Measurements from ENCODE around the gene RBM20.

Gene RBM20

DNA sequence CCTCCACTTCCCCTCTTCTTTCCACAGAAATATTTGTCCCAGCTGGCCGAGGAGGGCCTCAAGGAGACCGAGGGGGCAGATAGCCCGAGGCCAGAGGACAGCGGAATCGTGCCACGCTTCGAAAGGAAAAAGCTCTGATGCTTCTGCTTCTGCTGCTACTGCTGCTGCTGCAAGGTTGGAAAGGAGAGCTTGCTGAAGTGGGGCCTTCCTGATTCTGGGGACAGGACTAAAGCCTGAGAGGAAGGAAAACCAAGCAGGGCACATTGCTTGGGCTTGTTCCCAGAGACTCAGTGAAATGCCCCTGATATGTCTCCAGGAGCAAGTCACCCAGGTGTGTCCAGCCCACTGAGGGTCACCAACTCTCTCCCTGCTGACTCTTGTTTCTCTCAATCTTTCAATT, 191.7 kb downstream of the RBM20 start:
- DNase-seq (ENCODE audit: low spot score), result no peak

DNA sequence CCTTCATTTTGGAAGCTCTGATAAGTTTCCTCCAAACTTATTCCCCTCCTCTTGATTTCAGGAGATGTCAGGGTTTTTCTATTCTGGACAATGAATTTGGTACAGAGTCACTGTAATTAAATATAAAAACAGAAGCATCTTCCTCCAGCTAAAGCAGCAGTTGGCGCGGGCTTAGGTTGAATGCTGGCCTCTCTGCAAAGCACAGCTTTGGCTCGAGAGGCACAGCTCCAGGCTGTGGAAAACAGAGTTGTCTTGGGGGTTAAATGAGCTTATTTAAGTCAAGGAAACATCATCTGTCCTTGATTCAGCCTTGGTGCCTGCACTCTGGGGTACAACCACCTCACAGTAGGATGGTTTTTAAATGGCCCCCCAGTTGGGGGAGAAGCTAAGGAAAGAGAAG, 192.6 kb downstream of the RBM20 start:
- DNase-seq (ENCODE audit: low spot score), result no peak

DNA sequence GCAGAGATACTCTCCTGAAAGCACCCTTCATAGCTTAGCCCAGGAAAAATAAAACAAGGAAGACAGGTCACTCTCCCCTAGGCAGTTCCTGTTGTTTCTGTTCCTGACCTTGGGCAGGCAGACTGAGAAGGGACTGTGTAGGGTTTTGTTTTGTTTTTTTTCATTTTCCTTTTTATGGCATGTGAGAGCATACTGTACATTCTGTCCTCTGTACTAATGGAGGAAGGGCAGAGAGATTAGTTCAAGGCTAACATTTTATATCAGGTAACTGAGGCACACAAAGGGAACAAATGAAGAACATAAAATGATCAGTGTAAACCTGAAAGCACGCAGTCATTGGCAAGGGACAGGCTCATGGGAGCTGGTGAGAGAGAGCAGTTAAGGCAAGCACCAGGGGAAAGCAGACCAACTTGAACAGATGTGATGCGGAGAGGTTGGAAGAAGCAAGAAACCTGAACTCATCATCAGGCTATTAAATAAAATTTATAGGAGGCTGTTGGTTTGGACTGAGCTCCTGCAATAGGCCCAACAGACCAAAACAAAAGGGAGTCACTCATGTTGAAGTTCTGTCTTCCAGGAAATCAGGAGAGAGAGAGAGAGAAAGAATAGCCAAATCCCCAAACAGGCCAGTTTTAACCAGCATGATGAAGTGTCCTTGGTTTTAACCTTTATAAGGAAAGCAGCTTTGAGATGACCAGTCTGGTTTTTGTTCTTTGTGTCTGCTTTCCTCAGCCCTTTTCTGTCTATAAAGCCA, 193.5 kb downstream of the RBM20 start:
- no peak for DNase-seq (ENCODE audit: low spot score)

DNA sequence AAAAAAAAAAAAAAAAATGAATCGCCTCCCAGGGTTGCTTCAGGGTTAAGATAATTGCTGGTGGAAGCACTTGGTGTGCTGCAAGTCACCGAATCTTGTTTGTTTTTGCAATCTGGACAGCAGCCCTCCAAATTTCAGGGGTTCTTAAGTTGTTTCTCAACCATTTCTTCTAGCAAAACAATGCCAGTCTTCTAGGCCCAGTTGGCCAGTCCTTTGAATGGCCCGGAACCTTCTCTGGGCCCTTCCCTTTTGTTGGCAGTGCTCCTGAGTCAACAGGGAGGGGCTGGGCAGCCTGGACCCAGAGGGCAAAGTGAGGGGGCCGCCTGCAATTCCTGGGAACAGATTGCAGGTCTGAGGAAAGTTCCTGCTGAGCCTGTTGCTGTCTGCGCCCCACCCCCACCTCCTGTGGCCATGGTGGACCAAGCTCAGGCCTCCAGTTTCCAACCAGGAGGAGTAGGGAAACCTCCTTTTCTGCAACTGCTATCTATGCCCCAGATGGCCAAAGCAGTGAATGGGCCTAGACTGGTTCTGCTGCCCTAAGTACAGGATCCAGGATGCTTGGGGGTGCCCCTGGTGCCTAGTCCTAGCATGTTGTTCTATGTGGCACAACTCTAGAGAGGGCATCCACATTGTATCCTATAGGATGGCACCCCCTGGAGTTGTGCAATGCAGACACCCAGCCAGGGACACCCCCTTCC, 196.2 kb downstream of the RBM20 start:
- no peak for DNase-seq (ENCODE audit: low spot score)

DNA sequence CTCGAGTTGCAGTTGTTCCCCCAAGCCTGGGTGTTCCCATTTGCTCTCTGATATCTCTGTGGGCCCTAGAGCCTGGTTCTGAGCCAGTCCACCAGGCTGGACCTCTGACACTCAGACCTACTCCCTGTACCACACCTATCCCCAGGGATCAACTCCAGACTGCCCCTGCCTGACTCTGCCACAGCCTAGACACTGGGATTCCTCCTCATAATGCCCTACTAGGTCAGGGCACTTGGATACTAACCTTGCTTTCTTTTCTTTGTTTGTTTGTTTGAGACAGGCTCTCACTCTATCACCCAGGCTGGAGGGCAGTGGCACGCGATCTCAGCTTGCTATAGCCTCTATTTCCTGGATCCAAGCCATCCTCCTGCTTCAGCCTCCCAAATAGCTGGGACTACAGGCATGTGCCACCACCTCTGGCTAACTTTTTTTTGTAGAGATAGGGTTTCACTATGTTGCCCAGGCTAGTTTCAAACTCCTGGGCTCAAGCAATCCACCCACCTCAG, 196.8 kb downstream of the RBM20 start:
- DNase-seq (ENCODE audit: low spot score), result no peak

DNA sequence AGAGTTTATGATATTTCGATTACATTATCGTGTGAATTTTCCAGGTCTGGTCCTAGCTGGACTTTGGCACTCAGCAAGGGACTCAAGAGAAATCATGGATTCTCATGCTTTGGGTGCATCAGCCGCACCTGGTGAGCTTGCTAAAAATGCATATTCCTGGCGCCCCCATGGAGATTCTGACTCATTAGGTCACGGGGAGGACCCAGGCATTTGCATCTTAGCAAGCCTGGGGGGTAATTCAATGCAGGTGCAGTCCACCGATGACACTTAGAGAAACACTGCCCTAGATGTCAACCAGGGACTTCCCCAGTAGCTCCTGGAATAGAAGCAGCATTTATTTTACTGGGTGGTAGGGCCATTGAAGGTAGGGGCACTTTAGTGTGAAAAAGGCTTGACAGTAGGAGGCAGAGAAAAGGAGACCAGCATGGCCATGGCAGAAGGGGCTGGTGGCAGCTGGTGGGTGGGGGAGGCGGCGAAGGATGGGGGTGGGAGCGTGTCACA, 197.7 kb downstream of the RBM20 start:
- no peak for DNase-seq (ENCODE audit: low spot score)

DNA sequence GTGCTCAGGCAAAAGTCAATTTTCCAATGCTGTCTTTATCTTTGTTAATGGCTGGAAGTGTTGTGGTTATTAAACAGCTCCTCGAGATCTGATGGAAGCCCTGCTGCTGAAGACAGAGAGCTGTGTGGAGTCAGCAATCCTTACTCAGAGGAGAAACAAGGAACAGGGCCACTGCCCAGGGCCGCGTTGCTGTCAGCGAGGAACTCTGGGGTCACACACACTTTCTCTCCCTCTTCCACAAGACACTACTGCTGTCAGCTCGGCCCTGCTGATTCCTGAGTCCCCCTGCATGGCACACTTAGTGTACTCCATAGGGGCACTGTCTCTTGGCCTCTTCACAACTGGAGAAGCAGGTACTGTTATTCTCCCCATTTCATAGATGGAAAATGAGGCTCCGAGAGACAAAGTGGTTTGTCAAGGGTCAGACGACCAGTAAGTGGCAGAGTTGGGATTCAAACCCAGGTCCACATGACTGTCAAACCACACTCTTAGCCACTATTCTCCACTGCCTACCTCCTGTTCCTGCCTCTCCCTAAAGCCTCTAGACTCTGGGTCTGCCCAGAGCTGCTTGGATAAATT, 198.3 kb downstream of the RBM20 start:
- no peak for DNase-seq (ENCODE audit: low spot score)

DNA sequence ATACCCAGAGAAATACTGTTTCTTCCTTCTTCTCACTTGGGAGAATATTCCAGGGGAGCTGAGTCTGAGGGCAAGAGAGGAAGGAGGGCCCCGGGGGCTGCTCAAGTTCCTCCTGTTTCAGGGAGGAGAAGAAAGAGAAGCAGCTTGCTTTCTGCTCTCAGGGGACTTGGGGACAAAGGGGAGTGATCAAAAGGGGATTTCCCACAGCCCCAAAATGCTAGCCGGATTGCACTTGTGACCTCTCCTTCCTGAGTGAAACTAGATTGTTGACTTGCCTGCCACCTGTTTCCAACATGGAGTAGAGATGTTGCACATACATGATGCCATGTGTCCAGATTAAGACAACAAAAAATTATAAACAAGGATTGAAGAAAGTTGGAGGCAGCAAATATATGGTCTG, 198.9 kb downstream of the RBM20 start:
- DNase-seq (ENCODE audit: low spot score), result no peak

DNA sequence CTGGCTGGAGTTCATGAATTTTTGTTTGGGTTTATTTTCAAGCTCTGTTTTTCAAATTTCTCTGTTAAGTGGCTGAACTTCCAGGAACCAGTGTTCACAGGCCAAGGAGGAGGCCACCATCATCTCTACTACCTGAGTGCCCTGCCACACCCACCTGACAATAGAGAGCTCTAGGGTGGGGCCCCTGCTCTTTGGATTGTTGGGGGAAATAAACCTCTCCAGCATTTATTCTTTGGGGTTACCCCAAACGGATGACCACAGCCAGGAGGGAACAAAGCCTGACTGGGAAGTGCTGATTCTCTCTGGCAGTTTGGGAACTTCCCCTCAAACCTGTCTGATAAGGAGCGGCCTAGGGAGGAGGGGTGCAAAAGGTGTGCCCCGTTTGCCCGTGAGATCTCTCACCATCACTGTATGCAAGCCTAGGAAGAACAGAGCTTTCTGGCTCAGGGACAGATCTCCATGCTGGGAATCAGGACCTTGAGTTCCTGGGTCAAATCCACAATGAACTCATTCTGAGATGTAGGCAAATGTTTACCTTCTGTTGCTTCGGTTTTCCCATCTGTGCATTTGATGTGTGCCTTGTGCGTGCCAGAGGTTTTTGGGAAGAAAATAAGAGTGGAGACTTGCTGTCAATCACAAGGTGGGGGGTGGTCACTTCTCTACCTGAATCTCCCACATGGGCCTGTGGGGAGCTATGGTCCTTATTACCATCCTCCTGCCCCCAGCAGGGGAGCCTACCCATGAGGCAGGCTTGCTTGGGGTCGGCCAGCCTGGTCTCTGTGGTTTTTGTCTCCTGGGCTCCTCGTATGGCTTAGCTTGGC, 199.9 kb downstream of the RBM20 start:
- no peak for DNase-seq (ENCODE audit: low spot score)

DNA sequence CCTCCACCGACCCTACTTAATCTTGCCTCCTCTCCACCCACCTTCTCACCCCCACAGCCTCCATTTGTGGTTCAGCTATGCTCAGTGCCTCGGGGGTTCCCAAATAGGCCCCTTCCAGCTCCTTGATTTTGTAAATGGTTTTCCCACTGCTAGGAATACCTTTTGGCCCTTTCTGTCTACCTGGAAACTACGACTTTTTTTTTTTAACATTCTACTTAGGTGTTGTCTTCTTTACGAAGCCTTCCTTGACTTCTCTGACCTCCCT, 200.4 kb downstream of the RBM20 start:
- no peak for DNase-seq (ENCODE audit: low spot score)

DNA sequence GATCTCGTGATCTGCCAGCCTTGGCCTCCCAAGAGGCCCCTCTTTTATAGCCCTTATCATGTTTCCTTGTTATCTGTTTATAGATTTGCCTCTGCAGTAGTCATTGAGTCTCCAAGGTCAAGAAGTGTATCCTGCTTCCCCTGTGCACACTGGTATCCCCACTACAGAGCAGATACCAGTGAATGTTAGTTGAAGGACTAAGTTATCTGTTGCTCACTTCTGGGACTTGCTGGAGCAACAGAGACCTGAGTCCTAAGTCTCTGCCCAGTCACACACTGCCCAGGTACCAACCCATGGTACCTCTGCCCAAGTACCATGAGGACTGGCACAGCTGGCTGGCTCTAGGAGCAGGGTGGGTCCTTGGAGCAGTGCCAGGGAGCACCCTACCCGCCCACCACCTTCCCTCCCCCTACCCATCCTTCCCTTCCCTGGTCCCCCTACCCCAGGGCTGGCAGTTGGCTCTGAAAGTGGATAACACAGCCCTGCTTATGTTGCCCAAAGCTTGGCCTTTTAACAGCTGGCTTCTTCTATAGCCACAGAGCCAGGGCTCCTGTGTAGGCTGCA, 201.1 kb downstream of the RBM20 start:
- no peak for DNase-seq (ENCODE audit: low spot score)

DNA sequence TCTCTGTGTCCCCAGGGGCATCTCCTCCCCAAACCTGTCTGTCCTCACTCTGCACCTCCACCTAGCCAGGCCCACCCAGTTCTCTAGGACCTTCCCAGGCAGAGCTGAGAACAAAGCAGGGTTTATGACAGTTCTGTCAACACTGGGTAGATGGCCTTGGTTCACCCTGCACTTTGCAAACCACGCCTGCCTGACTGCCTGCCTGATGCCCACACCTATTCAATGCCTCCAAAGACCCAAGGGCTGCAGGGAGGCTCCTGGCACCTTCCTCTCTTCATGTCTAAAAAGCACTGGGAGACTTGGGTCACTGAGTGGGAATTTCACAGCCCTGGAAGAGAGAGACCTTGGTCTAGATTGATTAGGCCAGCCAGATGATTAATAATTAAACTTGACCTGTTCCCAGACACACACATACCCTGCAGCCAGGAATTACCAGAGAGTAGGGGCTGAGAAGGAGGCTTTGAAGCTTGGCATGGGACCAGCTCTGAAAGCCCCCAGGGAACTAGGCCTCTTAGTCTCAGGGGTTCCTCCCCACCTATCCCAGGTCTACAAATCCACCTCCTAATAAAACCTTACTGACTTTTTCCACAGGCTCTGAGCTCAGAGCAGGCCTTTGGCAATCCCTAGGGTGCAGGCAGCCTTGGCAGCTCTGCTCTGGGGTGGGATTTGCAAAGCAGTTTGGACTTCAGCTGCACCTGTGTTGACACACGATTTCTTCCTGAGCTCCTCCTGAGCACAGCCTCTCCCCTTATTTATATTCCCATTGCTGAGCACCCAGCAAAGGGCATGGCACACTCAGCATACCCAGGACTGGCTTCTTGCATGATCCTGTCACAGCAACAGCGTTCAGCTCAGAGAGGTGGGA, 201.9 kb downstream of the RBM20 start:
- DNase-seq (ENCODE audit: low spot score), result no peak

DNA sequence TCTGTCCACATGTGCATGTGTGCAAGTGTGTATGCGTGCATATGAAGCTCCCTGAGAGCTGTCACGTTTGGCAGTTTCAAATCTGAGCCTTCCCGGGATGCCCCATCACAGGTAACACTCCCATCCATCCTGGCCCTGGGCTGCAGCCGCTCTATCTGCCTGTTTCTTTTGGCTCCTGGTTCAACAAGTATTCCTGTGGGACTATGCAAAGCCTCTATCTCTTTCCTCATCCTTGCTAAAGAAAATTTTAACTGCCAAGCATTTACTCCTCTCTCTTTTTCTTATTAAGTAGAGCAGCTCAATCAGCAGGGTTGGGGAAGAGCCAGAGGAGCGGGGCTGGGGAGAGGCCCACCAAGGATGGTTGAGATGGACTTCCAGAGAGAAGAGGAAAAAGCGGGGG, 203.2 kb downstream of the RBM20 start:
- DNase-seq (ENCODE audit: low spot score), result no peak

DNA sequence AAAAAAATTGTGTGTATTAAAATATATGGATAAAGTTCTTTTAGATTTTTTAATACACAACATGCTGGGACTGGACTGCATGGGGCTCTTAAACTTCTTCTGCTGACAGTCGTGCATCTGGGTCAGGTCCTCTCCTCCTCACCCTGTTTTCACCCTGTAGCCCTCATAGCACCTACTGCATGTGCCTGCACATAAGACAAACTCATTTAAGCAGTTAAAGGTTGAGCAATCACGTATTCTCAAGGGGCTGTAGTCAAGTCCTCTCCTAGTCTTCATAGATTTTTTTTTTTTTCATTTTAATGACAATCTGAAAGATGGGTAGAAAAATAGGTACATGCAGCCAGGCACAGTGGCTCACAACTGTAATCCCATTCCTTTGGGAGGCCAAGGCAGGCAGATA, 204.0 kb downstream of the RBM20 start:
- DNase-seq (ENCODE audit: low spot score), result no peak

DNA sequence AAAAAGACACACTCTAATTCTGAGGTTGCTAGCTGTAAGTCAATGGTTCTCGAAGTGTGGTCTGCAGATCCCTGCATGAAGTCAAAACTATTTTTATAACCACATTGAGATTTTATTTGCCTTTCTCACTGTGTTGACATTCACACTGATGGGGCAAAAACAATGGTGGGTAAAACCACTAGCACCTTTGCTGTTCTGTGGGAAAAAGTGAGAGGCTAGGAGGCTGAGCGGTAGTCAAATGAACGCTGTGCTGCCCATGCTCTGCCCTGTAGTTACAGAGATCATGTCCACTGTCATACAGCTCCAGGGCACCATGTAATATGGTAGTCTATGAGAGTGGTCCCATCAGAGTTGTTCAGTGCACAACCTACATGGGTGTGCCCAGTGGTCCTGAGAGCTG, 206.0 kb downstream of the RBM20 start:
- no peak for DNase-seq (ENCODE audit: low spot score)

DNA sequence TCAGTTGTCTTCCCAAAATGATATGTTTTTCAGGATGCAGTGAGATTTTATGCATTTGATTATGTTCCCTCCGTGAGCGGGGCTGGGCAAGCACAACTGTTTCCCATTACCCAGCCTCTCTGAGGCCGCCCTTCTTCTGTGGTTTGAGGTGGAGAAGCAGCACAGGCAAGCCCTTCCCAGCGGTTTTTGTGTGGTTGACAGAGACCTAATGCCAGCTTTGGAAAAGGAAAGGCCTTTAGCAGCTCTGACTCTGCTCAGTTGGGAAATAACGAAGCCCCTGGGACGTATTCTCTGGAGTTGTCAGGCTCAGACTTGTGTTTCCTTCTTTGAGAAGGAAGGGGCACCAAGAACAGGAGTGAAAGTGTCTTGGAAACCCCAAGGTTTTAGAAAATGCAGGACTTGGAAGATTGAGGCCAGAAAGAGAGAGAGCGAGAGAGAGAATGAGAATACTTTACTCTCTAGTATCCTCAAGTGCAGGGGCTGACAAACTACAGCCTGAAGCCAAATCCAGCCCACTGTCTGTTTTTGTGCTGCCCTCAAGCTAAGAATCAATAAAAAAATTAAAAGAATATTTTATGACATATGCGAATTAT, 207.0 kb downstream of the RBM20 start:
- no peak for DNase-seq (ENCODE audit: low spot score)

DNA sequence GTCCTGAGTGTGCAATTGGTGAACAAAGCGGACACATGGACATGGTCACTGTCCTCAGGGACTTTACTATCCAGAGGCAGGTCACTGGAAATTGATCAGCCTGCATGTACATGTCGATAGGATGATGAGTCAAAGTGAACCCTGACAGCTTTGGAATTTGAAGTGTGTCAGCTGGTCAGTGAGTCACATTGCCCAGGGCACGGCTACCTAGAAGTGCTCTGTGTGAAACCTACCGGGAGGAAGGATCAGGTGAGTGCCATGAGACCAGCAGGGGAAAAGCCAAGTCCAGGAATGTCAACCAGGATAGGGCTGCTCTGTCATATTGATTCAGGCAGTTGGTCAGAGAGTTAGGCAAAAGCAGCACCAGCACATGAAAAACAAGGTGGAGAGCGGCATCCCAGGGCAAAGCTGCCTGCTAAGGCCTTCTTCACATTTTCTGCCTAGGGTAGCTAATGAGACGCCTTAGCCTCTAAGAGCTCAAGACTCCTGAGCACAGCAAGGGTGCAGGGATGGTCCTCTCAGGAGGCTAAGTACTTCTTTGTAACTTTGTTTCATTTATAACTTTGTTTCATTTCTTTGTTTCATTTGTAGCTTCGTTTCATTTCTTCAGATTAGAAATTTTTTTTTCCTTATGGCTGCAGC, 208.2 kb downstream of the RBM20 start:
- DNase-seq (ENCODE audit: low spot score), result no peak

DNA sequence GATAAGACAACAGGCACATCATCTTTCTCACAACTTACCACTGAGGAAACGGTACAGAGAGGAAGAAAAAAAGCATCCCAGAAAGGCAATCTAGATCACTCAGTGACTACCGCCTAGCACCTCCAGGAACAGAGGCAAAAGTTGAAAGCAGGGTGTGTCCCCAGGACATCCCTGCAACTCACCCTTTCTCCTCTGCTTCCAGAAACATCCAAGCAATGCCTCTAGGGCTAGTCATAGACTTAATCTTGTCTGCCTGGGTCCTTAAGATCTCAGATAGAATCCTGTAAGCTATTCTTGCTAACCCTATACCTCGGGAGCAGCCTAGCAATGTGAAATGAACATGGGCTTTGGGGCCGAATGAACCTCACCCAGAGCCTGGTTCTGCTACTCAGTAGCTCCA, 208.8 kb downstream of the RBM20 start:
- no peak for DNase-seq (ENCODE audit: low spot score)

DNA sequence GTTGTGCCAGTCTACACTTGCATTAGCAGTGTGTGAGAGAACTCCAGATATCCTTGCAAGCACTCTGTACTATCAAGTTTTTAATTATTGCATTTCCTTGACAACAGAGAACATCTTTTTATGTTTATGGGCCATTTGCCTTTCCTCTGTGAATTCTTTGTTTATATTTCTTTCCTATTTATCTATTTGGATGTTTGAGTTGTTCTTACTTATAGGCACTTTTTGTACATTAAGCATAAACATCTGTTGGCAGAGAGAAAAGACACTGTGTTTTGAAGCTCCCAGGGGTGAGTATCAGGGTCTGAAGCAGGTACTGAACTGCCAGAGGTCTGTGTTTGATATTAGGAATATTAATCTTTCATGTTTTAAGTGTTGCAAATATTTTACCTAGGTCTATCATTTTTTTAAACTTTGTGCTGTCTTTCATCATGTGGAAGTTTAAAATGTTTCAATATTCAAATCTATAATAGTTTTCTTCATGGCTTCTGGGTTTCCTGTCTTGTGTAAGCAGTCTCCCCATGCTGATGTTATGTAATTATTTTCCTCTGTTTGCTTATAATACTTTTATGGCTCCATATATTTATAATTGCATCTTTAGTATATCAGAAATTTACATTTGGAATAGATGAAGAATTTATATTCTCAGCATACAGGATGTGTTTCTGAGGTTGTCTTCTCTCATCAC, 209.9 kb downstream of the RBM20 start:
- DNase-seq (ENCODE audit: low spot score), result no peak
